ENCODE results near the gene KRT31.

DNA sequence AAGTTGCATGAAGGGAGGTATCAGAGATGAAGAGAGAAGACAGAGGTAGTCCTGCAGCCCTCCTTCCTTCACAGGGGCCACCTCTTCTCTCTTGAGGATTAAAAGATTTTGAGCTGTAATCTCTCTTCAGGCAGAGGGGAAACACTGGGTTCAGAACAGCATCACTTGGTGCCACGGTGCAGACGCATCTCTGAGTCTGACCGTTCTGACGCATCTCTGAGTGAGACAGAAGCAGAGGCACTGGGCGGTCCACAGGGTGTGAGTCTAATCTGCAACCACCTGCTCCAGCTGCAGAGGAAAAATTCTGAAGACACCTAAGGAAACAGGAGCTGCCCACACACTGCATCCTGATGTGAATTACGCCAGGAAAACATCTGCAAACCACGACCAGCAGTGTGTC lies 32.3 kb upstream of the KRT31 start:
- no peak for TF ChIP-seq RAD21 (IDR thresholded peaks at IDR 0.05; ENCODE audit: low read length)
- TF ChIP-seq, protein P1, sequence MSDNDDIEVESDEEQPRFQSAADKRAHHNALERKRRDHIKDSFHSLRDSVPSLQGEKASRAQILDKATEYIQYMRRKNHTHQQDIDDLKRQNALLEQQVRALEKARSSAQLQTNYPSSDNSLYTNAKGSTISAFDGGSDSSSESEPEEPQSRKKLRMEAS (IDR thresholded peaks at IDR 0.05; ENCODE audit: low read depth): no peak
- TF ChIP-seq, protein P2, sequence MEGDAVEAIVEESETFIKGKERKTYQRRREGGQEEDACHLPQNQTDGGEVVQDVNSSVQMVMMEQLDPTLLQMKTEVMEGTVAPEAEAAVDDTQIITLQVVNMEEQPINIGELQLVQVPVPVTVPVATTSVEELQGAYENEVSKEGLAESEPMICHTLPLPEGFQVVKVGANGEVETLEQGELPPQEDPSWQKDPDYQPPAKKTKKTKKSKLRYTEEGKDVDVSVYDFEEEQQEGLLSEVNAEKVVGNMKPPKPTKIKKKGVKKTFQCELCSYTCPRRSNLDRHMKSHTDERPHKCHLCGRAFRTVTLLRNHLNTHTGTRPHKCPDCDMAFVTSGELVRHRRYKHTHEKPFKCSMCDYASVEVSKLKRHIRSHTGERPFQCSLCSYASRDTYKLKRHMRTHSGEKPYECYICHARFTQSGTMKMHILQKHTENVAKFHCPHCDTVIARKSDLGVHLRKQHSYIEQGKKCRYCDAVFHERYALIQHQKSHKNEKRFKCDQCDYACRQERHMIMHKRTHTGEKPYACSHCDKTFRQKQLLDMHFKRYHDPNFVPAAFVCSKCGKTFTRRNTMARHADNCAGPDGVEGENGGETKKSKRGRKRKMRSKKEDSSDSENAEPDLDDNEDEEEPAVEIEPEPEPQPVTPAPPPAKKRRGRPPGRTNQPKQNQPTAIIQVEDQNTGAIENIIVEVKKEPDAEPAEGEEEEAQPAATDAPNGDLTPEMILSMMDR (IDR thresholded peaks at IDR 0.05): no peak
- no peak for TF ChIP-seq TAF1 (IDR thresholded peaks at IDR 0.05; ENCODE audit: borderline replicate concordance, low read depth, low read length)
